HL-60 (cell line): ENCODE data around the gene ZMIZ1.

Experiments used
- DNase-seq, 2 experiments: peaks; one replicate each; pipeline ENCODE4 v3.0.0-alpha.2; 2010 to 2020; ENCODE audit warnings: low read depth in 1 of 2, low spot score in 1 of 2
- H3K27ac ChIP-seq: fragments of 250-450 bp; sonication (Bioruptor Pico); replicated peaks from 2 replicates; pipeline ENCODE4 v1.5.1; 2020; ENCODE audit warnings: mild to moderate bottlenecking, moderate library complexity
- H3K27me3 ChIP-seq: fragments of 250-450 bp; sonication (Bioruptor Pico); 2 replicates; pipeline ENCODE4 v1.5.1; 2021; ENCODE audit warnings: mild to moderate bottlenecking, moderate library complexity; ENCODE audit not compliant: insufficient read depth, poor library complexity, severe bottlenecking
- H3K4me3 ChIP-seq: replicated peaks from 2 replicates; pipeline ENCODE4 v1.5.1; 2011; ENCODE audit warnings: mild to moderate bottlenecking, control low read depth, low read length; ENCODE audit not compliant: insufficient read depth
- GABPA ChIP-seq: IDR thresholded peaks from 2 replicates; pipeline ENCODE4 v1.6.1; 2012; ENCODE audit warnings: low read depth
- POLR2AphosphoS5 ChIP-seq: IDR thresholded peaks from 2 replicates; pipeline ENCODE4 v1.6.1; 2012; ENCODE audit warnings: low read depth
- SPI1 ChIP-seq: IDR thresholded peaks from 2 replicates; pipeline ENCODE4 v1.6.1; 2012; ENCODE audit warnings: low read depth, mild to moderate bottlenecking, borderline replicate concordance
- TF ChIP-seq, protein P1 (sequence below): IDR thresholded peaks from 2 replicates; pipeline ENCODE4 v1.6.1; 2012; ENCODE audit warnings: low read depth; ENCODE audit not compliant: insufficient replicate concordance
- TF ChIP-seq, protein P2 (sequence below): IDR thresholded peaks from one replicate; pipeline ENCODE4 v1.5.1; 2011; ENCODE audit warnings: low read length, control low read depth, inconsistent platforms; ENCODE audit not compliant: insufficient read depth

ZMIZ1 gene

DNA sequence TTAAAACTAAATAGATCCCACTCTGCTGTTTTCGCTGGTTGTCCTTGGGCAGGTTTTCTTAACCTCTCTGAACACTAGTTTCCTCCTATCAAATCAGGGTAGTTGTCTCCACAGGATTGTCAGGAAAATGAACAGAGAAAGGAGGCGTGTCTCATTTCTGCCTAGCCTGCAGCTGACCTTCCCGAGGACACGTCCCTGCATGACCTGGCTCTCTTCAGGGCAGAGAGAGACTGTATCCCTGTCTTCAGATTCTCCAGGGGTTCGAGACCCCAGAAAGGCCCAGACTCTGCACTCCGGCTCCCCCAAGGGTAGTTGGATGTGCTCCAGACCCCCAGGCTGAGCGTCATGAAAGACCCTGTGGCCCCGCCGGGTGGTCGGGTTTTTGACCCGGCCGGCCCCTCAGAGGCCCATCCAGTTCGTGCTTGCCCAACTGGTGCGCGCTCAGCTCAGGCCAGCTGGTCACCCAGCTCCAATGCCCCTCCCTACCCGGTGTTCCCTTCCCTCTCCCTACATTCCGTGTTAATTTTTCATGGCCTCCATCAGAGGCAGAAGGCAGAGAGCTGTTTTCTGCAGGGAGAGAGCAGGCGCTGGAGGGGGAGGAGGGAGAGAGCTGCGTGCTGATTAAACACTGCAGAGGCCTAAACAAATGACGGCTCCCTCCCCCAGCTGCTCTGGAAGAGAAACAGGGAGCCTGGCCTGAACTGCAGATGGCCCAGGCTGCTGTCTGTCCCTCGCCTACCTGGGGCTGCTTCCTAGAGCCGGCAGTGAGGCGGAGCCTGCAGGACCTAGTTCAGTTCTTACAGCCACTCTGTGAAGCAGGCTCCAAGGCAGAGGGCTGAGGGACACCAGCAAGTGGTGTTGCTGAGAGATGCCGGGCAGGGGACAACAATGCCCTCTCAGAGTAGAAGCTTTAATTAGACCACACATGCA, 192.3 kb downstream of the ZMIZ1 start:
- no peak for DNase-seq
- Histone ChIP-seq H3K27me3 (no peaks in the 10 kb centered on the region), H3K4me3 (no peak overlapping the region), H3K27ac (no peak overlapping the region)
- TF ChIP-seq, protein P1, sequence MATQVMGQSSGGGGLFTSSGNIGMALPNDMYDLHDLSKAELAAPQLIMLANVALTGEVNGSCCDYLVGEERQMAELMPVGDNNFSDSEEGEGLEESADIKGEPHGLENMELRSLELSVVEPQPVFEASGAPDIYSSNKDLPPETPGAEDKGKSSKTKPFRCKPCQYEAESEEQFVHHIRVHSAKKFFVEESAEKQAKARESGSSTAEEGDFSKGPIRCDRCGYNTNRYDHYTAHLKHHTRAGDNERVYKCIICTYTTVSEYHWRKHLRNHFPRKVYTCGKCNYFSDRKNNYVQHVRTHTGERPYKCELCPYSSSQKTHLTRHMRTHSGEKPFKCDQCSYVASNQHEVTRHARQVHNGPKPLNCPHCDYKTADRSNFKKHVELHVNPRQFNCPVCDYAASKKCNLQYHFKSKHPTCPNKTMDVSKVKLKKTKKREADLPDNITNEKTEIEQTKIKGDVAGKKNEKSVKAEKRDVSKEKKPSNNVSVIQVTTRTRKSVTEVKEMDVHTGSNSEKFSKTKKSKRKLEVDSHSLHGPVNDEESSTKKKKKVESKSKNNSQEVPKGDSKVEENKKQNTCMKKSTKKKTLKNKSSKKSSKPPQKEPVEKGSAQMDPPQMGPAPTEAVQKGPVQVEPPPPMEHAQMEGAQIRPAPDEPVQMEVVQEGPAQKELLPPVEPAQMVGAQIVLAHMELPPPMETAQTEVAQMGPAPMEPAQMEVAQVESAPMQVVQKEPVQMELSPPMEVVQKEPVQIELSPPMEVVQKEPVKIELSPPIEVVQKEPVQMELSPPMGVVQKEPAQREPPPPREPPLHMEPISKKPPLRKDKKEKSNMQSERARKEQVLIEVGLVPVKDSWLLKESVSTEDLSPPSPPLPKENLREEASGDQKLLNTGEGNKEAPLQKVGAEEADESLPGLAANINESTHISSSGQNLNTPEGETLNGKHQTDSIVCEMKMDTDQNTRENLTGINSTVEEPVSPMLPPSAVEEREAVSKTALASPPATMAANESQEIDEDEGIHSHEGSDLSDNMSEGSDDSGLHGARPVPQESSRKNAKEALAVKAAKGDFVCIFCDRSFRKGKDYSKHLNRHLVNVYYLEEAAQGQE = no peak
- TF ChIP-seq GABPA = no peak
- TF ChIP-seq, protein P2, sequence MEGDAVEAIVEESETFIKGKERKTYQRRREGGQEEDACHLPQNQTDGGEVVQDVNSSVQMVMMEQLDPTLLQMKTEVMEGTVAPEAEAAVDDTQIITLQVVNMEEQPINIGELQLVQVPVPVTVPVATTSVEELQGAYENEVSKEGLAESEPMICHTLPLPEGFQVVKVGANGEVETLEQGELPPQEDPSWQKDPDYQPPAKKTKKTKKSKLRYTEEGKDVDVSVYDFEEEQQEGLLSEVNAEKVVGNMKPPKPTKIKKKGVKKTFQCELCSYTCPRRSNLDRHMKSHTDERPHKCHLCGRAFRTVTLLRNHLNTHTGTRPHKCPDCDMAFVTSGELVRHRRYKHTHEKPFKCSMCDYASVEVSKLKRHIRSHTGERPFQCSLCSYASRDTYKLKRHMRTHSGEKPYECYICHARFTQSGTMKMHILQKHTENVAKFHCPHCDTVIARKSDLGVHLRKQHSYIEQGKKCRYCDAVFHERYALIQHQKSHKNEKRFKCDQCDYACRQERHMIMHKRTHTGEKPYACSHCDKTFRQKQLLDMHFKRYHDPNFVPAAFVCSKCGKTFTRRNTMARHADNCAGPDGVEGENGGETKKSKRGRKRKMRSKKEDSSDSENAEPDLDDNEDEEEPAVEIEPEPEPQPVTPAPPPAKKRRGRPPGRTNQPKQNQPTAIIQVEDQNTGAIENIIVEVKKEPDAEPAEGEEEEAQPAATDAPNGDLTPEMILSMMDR = no peak
- TF ChIP-seq POLR2AphosphoS5 = no peak
- TF ChIP-seq SPI1 = no peak

DNA sequence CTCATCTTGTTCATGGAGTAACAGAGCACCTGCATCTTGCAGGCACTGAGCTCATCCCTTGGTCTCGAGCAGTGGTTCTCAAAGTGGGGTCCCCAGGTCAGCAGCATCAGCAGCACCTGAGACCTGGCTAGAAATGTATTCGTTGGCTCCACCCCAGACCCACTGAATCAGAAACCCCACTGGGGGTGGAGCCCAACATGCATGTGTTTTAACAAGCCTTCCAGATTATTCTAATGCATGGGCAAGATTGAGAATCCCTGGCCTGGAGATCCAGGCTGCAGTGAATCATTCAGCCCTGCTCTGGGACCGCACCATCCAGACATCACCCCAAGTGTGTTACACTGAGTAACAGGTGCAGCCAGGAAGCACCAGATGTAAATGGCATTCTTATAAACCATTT, 193.4 kb downstream of the ZMIZ1 start:
- DNase-seq = no peak
- Histone ChIP-seq H3K27ac (no peak overlapping the region), H3K4me3 (no peak overlapping the region), H3K27me3 (no peaks in the 10 kb centered on the region)
- TF ChIP-seq POLR2AphosphoS5 (no peak), GABPA (no peak), SPI1 (no peak)
- TF ChIP-seq, protein P2 = no peak
- TF ChIP-seq, protein P1 = no peak

GRCh38 chr10:79262959-79263746, 194.4 kb downstream of the ZMIZ1 start:
- Histone ChIP-seq H3K4me3 (no peak overlapping the region), H3K27me3 (no peaks in the 10 kb centered on the region), H3K27ac (no peak overlapping the region)
- DNase-seq = no peak
- TF ChIP-seq, protein P1 = peak; percentile 32
- TF ChIP-seq SPI1 = no peak
- TF ChIP-seq, protein P2 = no peak
- no peak for TF ChIP-seq POLR2AphosphoS5
- no peak for TF ChIP-seq GABPA
